Transverse colon (tissue), 4 donors: ENCODE measurements around the gene SHISAL2A.

Source experiments
- CTCF ChIP-seq, 5 experiments: fragments of 200-600 bp in 3 of 5; fragments of 450-650 bp in 2 of 5; sonication (generic) in 3 of 5; IDR thresholded peaks; 1 replicate in 2 of 5; 2 replicates in 3 of 5; pipeline ENCODE4 v1.5.1; 2016 to 2017; ENCODE audit warnings: antibody characterized with exemption in 5 of 5, inconsistent platforms in 3 of 5, mild to moderate bottlenecking in 2 of 5, moderate library complexity in 1 of 5
- POLR2A ChIP-seq: fragments of 450-650 bp; IDR thresholded peaks from one replicate; pipeline ENCODE4 v1.6.1; 2016; ENCODE audit warnings: antibody characterized with exemption, mild to moderate bottlenecking, moderate library complexity
- POLR2AphosphoS5 ChIP-seq, 3 donors: sonication (generic); formaldehyde crosslinking; IDR thresholded peaks; one replicate each; pipeline ENCODE4 v1.6.1; 2016; ENCODE audit warnings: antibody characterized with exemption in 3 of 3

- TF ChIP-seq CTCF (IDR thresholded peaks at IDR 0.05): no peak
- TF ChIP-seq POLR2A: no peak
- TF ChIP-seq POLR2AphosphoS5 (IDR thresholded peaks at IDR 0.05): no peak
These were observed 27.8 kb downstream of the SHISAL2A start for GRCh38 chr1:52660807-52661206.
